Loucy (cell line): ENCODE data around the gene SLC13A4.

Experiments used
- H2AFZ ChIP-seq: fragments of 200-600 bp; sonication (generic); 2 replicates; pipeline ENCODE4 v1.6.0; 2016; ENCODE audit warnings: antibody characterized with exemption, mild to moderate bottlenecking, low read length, moderate library complexity
- H3F3A ChIP-seq: fragments of 200-600 bp; 2 replicates; pipeline ENCODE4 v1.6.0; 2016; ENCODE audit warnings: antibody characterized with exemption, low read depth, mild to moderate bottlenecking
- H3K27me3 ChIP-seq: fragments of 200-600 bp; sonication (generic); 2 replicates; pipeline ENCODE4 v1.6.1; 2014; ENCODE audit warnings: low read length, mild to moderate bottlenecking; ENCODE audit not compliant: insufficient read depth, poor library complexity, severe bottlenecking
- H3K36me3 ChIP-seq: fragments of 200-600 bp; sonication (generic); 2 replicates; pipeline ENCODE4 v1.6.1; 2016; ENCODE audit warnings: low read length; ENCODE audit not compliant: insufficient read depth
- H3K4me1 ChIP-seq: fragments of 200-600 bp; sonication (generic); 2 replicates; pipeline ENCODE4 v1.5.1; 2014; ENCODE audit warnings: low read length, mild to moderate bottlenecking; ENCODE audit not compliant: insufficient read depth, poor library complexity, severe bottlenecking
- H3K4me2 ChIP-seq: fragments of 200-600 bp; sonication (generic); 2 replicates; pipeline ENCODE4 v1.6.0; 2014; ENCODE audit warnings: antibody characterized with exemption, low read length, low read depth, mild to moderate bottlenecking; ENCODE audit not compliant: poor library complexity, severe bottlenecking
- H3K4me3 ChIP-seq: fragments of 200-600 bp; sonication (generic); 2 replicates; pipeline ENCODE4 v1.5.1; 2014; ENCODE audit warnings: low read length, mild to moderate bottlenecking, mixed read lengths; ENCODE audit not compliant: poor library complexity, severe bottlenecking
- H3K79me2 ChIP-seq: fragments of 200-600 bp; sonication (generic); 2 replicates; pipeline ENCODE4 v1.6.1; 2014; ENCODE audit warnings: low read length; ENCODE audit not compliant: insufficient read depth
- H3K9ac ChIP-seq: fragments of 200-600 bp; sonication (generic); 2 replicates; pipeline ENCODE4 v1.6.0; 2014; ENCODE audit warnings: mild to moderate bottlenecking, low read depth, low read length, moderate library complexity; ENCODE audit not compliant: poor library complexity, severe bottlenecking
- H3K9me2 ChIP-seq: fragments of 200-600 bp; sonication (generic); replicated peaks from 2 replicates; pipeline ENCODE4 v1.6.1; 2016; ENCODE audit warnings: low read depth, low read length, mixed read lengths
- H3K9me3 ChIP-seq: fragments of 200-600 bp; sonication (generic); 2 replicates; pipeline ENCODE4 v1.6.1; 2014; ENCODE audit warnings: mild to moderate bottlenecking, antibody characterized with exemption, low read length, low read depth; ENCODE audit not compliant: insufficient read depth
- H4K20me1 ChIP-seq: fragments of 200-600 bp; sonication (generic); 2 replicates; pipeline ENCODE4 v1.6.0; 2014; ENCODE audit warnings: antibody characterized with exemption, low read length, mild to moderate bottlenecking; ENCODE audit not compliant: insufficient read depth, poor library complexity, severe bottlenecking
- CTCF ChIP-seq: fragments of 200-600 bp; sonication (generic); conservative IDR thresholded peaks from 2 replicates; pipeline ENCODE4 v1.5.1; 2014; ENCODE audit warnings: mild to moderate bottlenecking, antibody characterized with exemption, low read length
- EZH2phosphoT487 ChIP-seq: fragments of 200-600 bp; IDR thresholded peaks from 2 replicates; pipeline ENCODE4 v1.6.1; 2018; ENCODE audit warnings: antibody characterized with exemption, mild to moderate bottlenecking, moderate library complexity, borderline replicate concordance

Gene SLC13A4

GRCh38 chr7:135768467-135768866 lies 40.5 kb upstream of the SLC13A4 start:
- Histone ChIP-seq H2AFZ (no peak overlapping the region), H3K9me2 (no peaks in the 10 kb centered on the region), H3K79me2 (no peaks in the 10 kb centered on the region), H3K9ac (no peak overlapping the region), H3K36me3 (no peaks in the 10 kb centered on the region), H4K20me1 (no peaks in the 10 kb centered on the region), H3K27me3 (no peaks in the 10 kb centered on the region), H3K4me3 (no peak overlapping the region), H3K4me1 (no peaks in the 10 kb centered on the region), H3K4me2 (no peak overlapping the region), H3F3A (no peaks in the 10 kb centered on the region), H3K9me3 (no peaks in the 10 kb centered on the region)
- TF ChIP-seq EZH2phosphoT487 (no peak), CTCF (no peak)

DNA sequence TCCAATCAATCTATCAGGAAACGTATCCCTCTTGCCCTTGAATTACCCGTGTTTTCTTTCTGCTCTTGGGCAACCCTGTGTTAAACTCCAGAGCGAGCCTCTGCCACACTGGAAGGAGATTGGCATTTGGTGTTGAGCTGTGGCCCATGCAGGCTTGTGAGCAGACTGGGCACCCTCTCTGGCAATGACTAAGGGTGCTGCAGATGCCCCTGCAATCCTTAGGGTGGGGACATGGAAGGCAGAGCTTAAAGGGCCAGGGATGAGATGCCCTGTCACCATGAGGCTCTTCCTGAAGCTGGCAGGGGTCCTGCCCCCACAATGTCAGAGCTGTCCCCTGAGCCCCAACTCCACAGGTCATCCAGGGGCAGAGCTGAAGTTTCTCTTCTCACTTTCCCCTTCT lies 40.1 kb upstream of the SLC13A4 start:
- H3K9ac ChIP-seq, result no peak overlapping the region
- no peak overlapping the region for H3K4me2 ChIP-seq
- no peaks in the 10 kb centered on the region for H3K36me3 ChIP-seq
- H4K20me1 ChIP-seq, result no peaks in the 10 kb centered on the region
- no peak overlapping the region for H3K4me3 ChIP-seq
- H3F3A ChIP-seq, result no peaks in the 10 kb centered on the region
- H3K79me2 ChIP-seq, result no peaks in the 10 kb centered on the region
- H3K4me1 ChIP-seq, result no peaks in the 10 kb centered on the region
- H3K27me3 ChIP-seq, result no peaks in the 10 kb centered on the region
- no peak for TF ChIP-seq CTCF
- no peak for TF ChIP-seq EZH2phosphoT487
- no peaks in the 10 kb centered on the region for H3K9me2 ChIP-seq
- no peaks in the 10 kb centered on the region for H3K9me3 ChIP-seq
- no peak overlapping the region for H2AFZ ChIP-seq

DNA sequence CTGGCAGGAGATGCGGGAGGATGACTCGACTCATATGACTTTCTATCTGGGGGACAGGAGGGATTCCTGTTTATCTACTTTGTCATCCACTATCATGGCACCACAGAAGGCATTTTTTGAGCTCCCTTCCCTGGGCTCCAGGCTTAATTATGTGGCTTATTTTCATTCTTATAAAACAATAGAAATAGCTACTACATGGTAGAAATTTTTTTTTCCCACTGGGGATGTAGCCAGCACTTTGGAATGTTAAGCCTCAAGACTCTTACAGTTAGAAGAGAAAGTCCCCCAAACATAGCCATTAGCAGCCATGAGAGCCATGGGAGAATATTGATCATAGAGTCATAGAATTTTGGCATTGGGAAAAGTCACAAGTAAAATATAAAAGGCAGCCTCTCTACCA lies 35.3 kb upstream of the SLC13A4 start:
- H3K4me1 ChIP-seq, result no peaks in the 10 kb centered on the region
- H4K20me1 ChIP-seq, result no peaks in the 10 kb centered on the region
- no peaks in the 10 kb centered on the region for H3K36me3 ChIP-seq
- H3K9ac ChIP-seq, result no peak overlapping the region
- H3K79me2 ChIP-seq, result no peaks in the 10 kb centered on the region
- peaks cover 3% of the 10 kb centered on the region; the same call in 1 of the 2 replicates for H3K9me3 ChIP-seq
- H3K4me3 ChIP-seq, result no peak overlapping the region
- no peaks in the 10 kb centered on the region for H3K27me3 ChIP-seq
- no peaks in the 10 kb centered on the region for H3F3A ChIP-seq
- H2AFZ ChIP-seq, result no peak overlapping the region
- TF ChIP-seq CTCF (no peak), EZH2phosphoT487 (no peak)
- H3K9me2 ChIP-seq, result no peaks in the 10 kb centered on the region
- no peak overlapping the region for H3K4me2 ChIP-seq
